Liver (tissue), 9 donors: ENCODE measurements around the gene GMDS. TPM values are rescaled to one million over a fixed set of nuclear protein-coding genes. Genes with fewer than 3 reads are reported as not detected.

Source experiments
- DNase-seq: peaks from one replicate; pipeline ENCODE4 v3.0.0-alpha.2; 2017; ENCODE audit warnings: low spot score
- H3K27ac ChIP-seq, 2 donors: one replicate each; pipeline ENCODE4 v1.7.0; 2013; ENCODE audit warnings: inconsistent platforms in 2 of 2, low read length in 2 of 2, control low read depth in 1 of 2, low read depth in 1 of 2, mild to moderate bottlenecking in 1 of 2
- H3K27me3 ChIP-seq, 4 donors: one replicate each; pipeline versions ENCODE4 v1.6.1 to v1.7.0; 2013; ENCODE audit warnings: low read length in 3 of 4, inconsistent platforms in 1 of 4, mild to moderate bottlenecking in 1 of 4, moderate library complexity in 1 of 4; ENCODE audit not compliant: control insufficient read depth in 4 of 4, insufficient read depth in 4 of 4
- H3K36me3 ChIP-seq, 4 donors: one replicate each; pipeline versions ENCODE4 v1.6.1 to v1.7.0; 2013; ENCODE audit warnings: low read length in 3 of 4, mild to moderate bottlenecking in 3 of 4, low read depth in 1 of 4, moderate library complexity in 1 of 4; ENCODE audit not compliant: control insufficient read depth in 4 of 4, insufficient read depth in 3 of 4
- H3K4me1 ChIP-seq, 4 donors: one replicate each; pipeline versions ENCODE4 v1.6.1 to v1.7.0; 2013; ENCODE audit warnings: low read length in 3 of 4, mild to moderate bottlenecking in 3 of 4, moderate library complexity in 1 of 4; ENCODE audit not compliant: control insufficient read depth in 4 of 4, insufficient read depth in 4 of 4
- H3K4me3 ChIP-seq, 3 donors: one replicate each; pipeline versions ENCODE4 v1.6.1 to v1.7.0; 2013; ENCODE audit warnings: low read length in 3 of 3, control low read depth in 1 of 3, low read depth in 1 of 3, mild to moderate bottlenecking in 1 of 3
- H3K9ac ChIP-seq, 2 donors: one replicate each; pipeline ENCODE4 v1.7.0; 2013; ENCODE audit warnings: low read length in 2 of 2, mild to moderate bottlenecking in 2 of 2, moderate library complexity in 2 of 2, control low read depth in 1 of 2, low read depth in 1 of 2
- H3K9me3 ChIP-seq, 4 donors: one replicate each; pipeline versions ENCODE4 v1.6.1 to v1.7.0; 2013; ENCODE audit warnings: low read length in 3 of 4; ENCODE audit not compliant: control insufficient read depth in 4 of 4
- ATF3 ChIP-seq: IDR thresholded peaks from 2 replicates; pipeline ENCODE4 v1.6.1; 2016; ENCODE audit warnings: antibody characterized with exemption
- CTCF ChIP-seq: fragments of 150-350 bp; IDR thresholded peaks from 2 replicates; pipeline ENCODE4 v1.5.1; 2017; ENCODE audit warnings: improper control_type of control experiment, low read depth, low read length; ENCODE audit not compliant: missing input control
- EGR1 ChIP-seq, 2 donors: IDR thresholded peaks; 2 replicates each; pipeline ENCODE4 v1.6.1; 2016 to 2018; ENCODE audit warnings: antibody characterized with exemption in 2 of 2, low read depth in 2 of 2
- FOXA1 ChIP-seq: IDR thresholded peaks from 2 replicates; pipeline ENCODE4 v1.6.1; 2016; ENCODE audit warnings: antibody characterized with exemption
- FOXA2 ChIP-seq: IDR thresholded peaks from 2 replicates; pipeline ENCODE4 v1.6.1; 2016; ENCODE audit warnings: antibody characterized with exemption
- GABPA ChIP-seq, 2 donors: IDR thresholded peaks in 1 of 2; conservative IDR thresholded peaks in 1 of 2; 2 replicates each; pipeline ENCODE4 v1.6.1; 2016; ENCODE audit warnings: antibody characterized with exemption in 2 of 2, mild to moderate bottlenecking in 1 of 2, moderate library complexity in 1 of 2
- HNF4A ChIP-seq, 2 donors: conservative IDR thresholded peaks; 2 replicates each; pipeline ENCODE4 v1.6.1; 2016; ENCODE audit warnings: antibody characterized with exemption in 2 of 2, mild to moderate bottlenecking in 2 of 2
- HNF4G ChIP-seq: IDR thresholded peaks from 2 replicates; pipeline ENCODE4 v1.6.1; 2016; ENCODE audit warnings: antibody characterized with exemption
- JUND ChIP-seq, 2 donors: IDR thresholded peaks; 2 replicates each; pipeline ENCODE4 v1.6.1; 2016; ENCODE audit warnings: antibody characterized with exemption in 2 of 2
- MAX ChIP-seq: IDR thresholded peaks from 2 replicates; pipeline ENCODE4 v1.6.1; 2016; ENCODE audit warnings: antibody characterized with exemption
- NR2F2 ChIP-seq: IDR thresholded peaks from 2 replicates; pipeline ENCODE4 v1.6.1; 2016; ENCODE audit warnings: antibody characterized with exemption
- RAD21 ChIP-seq, 2 donors: IDR thresholded peaks; 2 replicates each; pipeline ENCODE4 v1.6.1; 2016; ENCODE audit warnings: antibody characterized with exemption in 2 of 2, mild to moderate bottlenecking in 2 of 2
- REST ChIP-seq: IDR thresholded peaks from 2 replicates; pipeline ENCODE4 v1.6.1; 2016; ENCODE audit warnings: antibody characterized with exemption, mild to moderate bottlenecking
- RXRA ChIP-seq, 2 donors: IDR thresholded peaks; 2 replicates each; pipeline ENCODE4 v1.6.1; 2017 to 2018; ENCODE audit warnings: antibody characterized with exemption in 2 of 2, mild to moderate bottlenecking in 1 of 2
- SP1 ChIP-seq: IDR thresholded peaks from 2 replicates; pipeline ENCODE4 v1.6.1; 2018; ENCODE audit warnings: antibody characterized with exemption, mild to moderate bottlenecking
- TAF1 ChIP-seq: conservative IDR thresholded peaks from 2 replicates; pipeline ENCODE4 v1.6.1; 2016; ENCODE audit warnings: antibody characterized with exemption, mild to moderate bottlenecking
- YY1 ChIP-seq: IDR thresholded peaks from 2 replicates; pipeline ENCODE4 v1.6.1; 2016; ENCODE audit warnings: antibody characterized with exemption, mild to moderate bottlenecking
- ZBTB33 ChIP-seq: IDR thresholded peaks from 2 replicates; pipeline ENCODE4 v1.6.1; 2016; ENCODE audit warnings: antibody characterized with exemption
- WGBS: extraction: QIAGEN DNeasy Blood & Tissue Kit; methylation state at CpG from one replicate; pipeline ENCODE4 v1.1.7; 2013; 5-methylcytosine and 5-hydroxymethylcytosine counted together
- polyA plus RNA-seq, 2 donors: library from polyadenylated mRNA; stranded (reverse) in 1 of 2; unstranded in 1 of 2; fragments of 200-250 nt in 1 of 2; fragments of >200 nt in 1 of 2; fragmentation: Nextera tagmentation in 1 of 2; extraction: Ambion mirVana in 1 of 2; gene quantifications; one replicate each; pipeline versions ENCODE4 v1.2.1 to v1.2.3, GENCODE V29; 2013 to 2015
- total RNA-seq, 2 donors: library from RNA; depleted of rRNA; stranded (reverse); fragments of >200 nt; gene quantifications; one replicate each; pipeline ENCODE4 v1.2.3, GENCODE V29; 2014
- donor health status: healthy.
- donor health status: healthy.
- donor health status: healthy.
- donor health status: healthy.
- donor health status: healthy.

Gene GMDS
- total and polyA plus RNA-seq, 4 donors = 3.5 to 15.6 (median 13.0) TPM

- no peak for DNase-seq
- Histone ChIP-seq H3K27ac (no peak overlapping the region), H3K4me1 (no peaks in the 10 kb centered on the region), H3K36me3 (no peaks in the 10 kb centered on the region), H3K4me3 (no peak overlapping the region), H3K27me3 (no peaks in the 10 kb centered on the region), H3K9ac (no peak overlapping the region), H3K9me3 (no peaks in the 10 kb centered on the region)
- no peak for TF ChIP-seq EGR1 (IDR thresholded peaks at IDR 0.05; ENCODE audit: low read depth in 2 of 2)
- no peak for TF ChIP-seq MAX
- no peak for TF ChIP-seq ZBTB33
- no peak for TF ChIP-seq RAD21 (IDR thresholded peaks at IDR 0.05)
- TF ChIP-seq JUND (IDR thresholded peaks at IDR 0.05) = no peak
- no peak for TF ChIP-seq CTCF
- no peak for TF ChIP-seq TAF1
- TF ChIP-seq NR2F2 = no peak
- TF ChIP-seq GABPA (IDR thresholded peaks at IDR 0.05 in 1 of 2, conservative IDR thresholded peaks at IDR 0.05 in 1 of 2) = no peak
- TF ChIP-seq FOXA2 = no peak
- no peak for TF ChIP-seq REST
- no peak for TF ChIP-seq FOXA1
- no peak for TF ChIP-seq YY1
- no peak for TF ChIP-seq SP1
- no peak for TF ChIP-seq HNF4A (conservative IDR thresholded peaks at IDR 0.05)
- no peak for TF ChIP-seq RXRA (IDR thresholded peaks at IDR 0.05)
- TF ChIP-seq ATF3 = no peak
- TF ChIP-seq HNF4G = no peak
- WGBS = 93% methylated on average over 7 of the region's 7 CpGs
Observed at GRCh38 chr6:1801401-1801800, 444.0 kb downstream of the GMDS start.

- DNase-seq = no peak
- no peaks in the 10 kb centered on the region for H3K4me1 ChIP-seq
- H3K27me3 ChIP-seq = no peaks in the 10 kb centered on the region
- no peak for TF ChIP-seq HNF4A (conservative IDR thresholded peaks at IDR 0.05)
- TF ChIP-seq ZBTB33 = no peak
- no peak for TF ChIP-seq RAD21 (IDR thresholded peaks at IDR 0.05)
- no peaks in the 10 kb centered on the region for H3K9me3 ChIP-seq
- H3K36me3 ChIP-seq = no peaks in the 10 kb centered on the region
- no peak overlapping the region for H3K9ac ChIP-seq
- 97% methylated on average over 4 of the region's 4 CpGs for WGBS
- H3K4me3 ChIP-seq = no peak overlapping the region
- no peak overlapping the region for H3K27ac ChIP-seq
Observed at GRCh38 chr6:1800845-1801244, 444.6 kb downstream of the GMDS start.
